Activated CD8-positive, alpha-beta memory T cell treated with anti-CD3 and anti-CD28 coated beads, Interleukin-2, amount 10 ng/mL, durations not matched to agents 7 days and 5 days (primary cell): Measurements from ENCODE around the gene C4orf36. TPM values are rescaled to one million over a fixed set of nuclear protein-coding genes. Genes with fewer than 3 reads are reported as not detected.

Experiments
- ATAC-seq: fragments of 150-1000 bp; cut with Tn5 transposase; one replicate; pipeline ENCODE4 v1.10.0; 2021; ENCODE audit warnings: moderate library complexity
- CTCF ChIA-PET: fragments of 350-600 bp; sonication (Branson Sonifier 250); formaldehyde crosslinking; loops from one replicate; lab custom pipeline; 2021; ENCODE audit warnings: antibody characterized with exemption; lab: Charles Lee
- DNase-seq: peaks from one replicate; pipeline ENCODE4 v3.0.0-alpha.2; 2020
- H3K27ac Mint-ChIP-seq: one replicate; pipeline ENCODE4 v1.8.0; 2021; ENCODE audit warnings: mild to moderate bottlenecking, mixed read lengths
- H3K27me3 Mint-ChIP-seq: one replicate; pipeline ENCODE4 v1.8.0; 2021; ENCODE audit warnings: mixed read lengths
- H3K36me3 Mint-ChIP-seq: one replicate; pipeline ENCODE4 v1.8.0; 2021; ENCODE audit warnings: mild to moderate bottlenecking, mixed read lengths
- H3K4me1 Mint-ChIP-seq: one replicate; pipeline ENCODE4 v1.8.0; 2021; ENCODE audit warnings: mixed read lengths
- H3K4me3 Mint-ChIP-seq: one replicate; pipeline ENCODE4 v1.8.0; 2021; ENCODE audit warnings: mild to moderate bottlenecking, moderate library complexity, mixed read lengths
- H3K9me3 Mint-ChIP-seq: one replicate; pipeline ENCODE4 v1.8.0; 2022; ENCODE audit warnings: low read depth, mixed read lengths
- total RNA-seq, 2 experiments: library from RNA; stranded (reverse); gene quantifications; one replicate each; pipeline ENCODE4 v1.2.3, GENCODE V29; 2021

C4orf36 gene
- total RNA-seq, 2 experiments from 2014 or later, result not detected

DNA sequence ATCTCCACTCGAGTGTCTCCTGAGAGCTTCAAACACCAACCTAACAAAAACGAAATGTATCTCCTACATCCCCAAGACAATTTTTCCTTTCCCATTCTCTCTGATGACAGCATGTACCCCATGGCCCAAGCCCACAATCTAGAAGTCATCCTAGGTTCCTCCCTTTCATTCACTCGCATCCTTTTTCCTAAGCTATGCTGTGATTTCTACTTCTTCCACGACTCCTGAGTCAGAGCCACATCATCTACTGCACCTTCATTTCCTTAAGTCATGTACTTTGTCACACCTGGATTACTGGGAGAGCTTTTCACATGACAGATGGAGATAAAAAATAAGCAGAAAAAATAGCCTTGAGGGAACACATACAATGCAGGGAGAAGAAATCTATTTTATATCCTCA is 20.1 kb downstream of the C4orf36 start:
- no peak overlapping the region for H3K27ac Mint-ChIP-seq
- no peaks in the 10 kb centered on the region for H3K4me1 Mint-ChIP-seq
- no peak overlapping the region for H3K4me3 Mint-ChIP-seq
- ATAC-seq (no peak), DNase-seq (no peak)
- no peaks in the 10 kb centered on the region for H3K36me3 Mint-ChIP-seq
- H3K9me3 Mint-ChIP-seq, result no peaks in the 10 kb centered on the region
- peaks cover 2% of the 10 kb centered on the region for H3K27me3 Mint-ChIP-seq
- CTCF ChIA-PET, result no interaction called here

DNA sequence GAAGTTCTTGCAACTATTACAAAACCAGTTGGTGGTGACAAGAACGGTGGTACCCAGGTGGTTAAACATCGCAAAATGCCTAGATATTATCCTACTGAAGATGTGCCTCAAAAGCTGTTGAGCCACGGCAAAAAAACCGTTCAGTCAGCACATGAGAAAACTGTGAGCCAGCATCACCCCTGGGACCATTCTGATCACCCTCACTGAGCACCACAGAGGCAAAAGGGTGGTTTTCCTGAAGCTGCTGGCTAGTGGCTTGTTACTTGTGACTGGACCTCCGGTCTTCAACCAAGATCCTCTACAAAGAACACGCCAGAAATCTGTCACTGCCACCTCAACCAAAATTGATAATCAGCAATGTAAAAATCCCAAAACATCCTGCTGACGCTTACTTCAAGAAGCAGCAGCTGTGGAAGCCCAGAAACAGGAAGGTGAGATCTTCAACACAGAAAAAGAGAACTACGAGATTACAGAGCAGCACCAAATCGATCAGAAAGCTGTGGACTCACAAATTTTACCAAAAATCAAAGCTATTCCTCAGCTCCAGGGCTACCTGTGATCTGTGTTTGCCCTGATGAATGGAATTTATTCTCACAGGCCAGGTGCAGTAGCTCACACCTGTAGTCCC is 21.7 kb downstream of the C4orf36 start:
- Mint-ChIP-seq H3K27ac (no peak overlapping the region), H3K27me3 (no peaks in the 10 kb centered on the region)
- CTCF ChIA-PET, result no interaction called here

DNA sequence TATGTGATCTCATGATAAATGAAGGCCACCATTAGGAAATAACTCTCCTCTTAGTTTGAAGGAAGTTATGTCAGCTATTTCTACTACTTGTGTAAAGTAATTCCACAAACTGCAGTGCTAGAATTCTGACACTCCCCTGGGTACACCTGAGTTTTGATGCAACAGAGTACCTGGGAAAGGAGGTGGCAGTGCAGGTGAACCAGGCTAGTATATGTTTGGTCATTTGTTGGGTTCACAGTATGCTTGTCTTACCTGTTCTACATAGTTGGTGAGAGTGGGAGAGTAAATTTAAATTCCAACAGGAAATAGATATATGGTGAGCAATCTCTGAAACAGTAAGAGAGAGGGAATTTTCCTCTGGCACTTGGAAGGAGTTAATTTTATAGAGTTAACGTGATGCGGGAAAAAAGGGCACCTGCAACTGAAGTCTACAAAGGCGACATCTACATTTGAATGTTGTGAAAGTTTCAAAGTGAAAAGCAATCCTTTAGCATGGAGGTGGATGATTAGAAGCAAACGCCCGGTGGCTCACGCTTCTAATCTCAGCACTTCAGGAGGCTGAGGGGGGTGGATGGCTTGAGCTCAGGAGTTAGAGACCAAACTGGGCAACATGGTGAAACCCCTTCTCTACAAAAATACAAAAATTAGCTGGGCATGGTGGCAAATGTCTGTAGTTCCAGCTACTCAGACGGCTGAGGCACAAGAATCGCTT is 34.7 kb downstream of the C4orf36 start:
- no peaks in the 10 kb centered on the region for H3K9me3 Mint-ChIP-seq
- H3K27ac Mint-ChIP-seq, result no peak overlapping the region
- CTCF ChIA-PET, result no interaction called here
- no peak overlapping the region for H3K4me3 Mint-ChIP-seq
- H3K36me3 Mint-ChIP-seq, result no peaks in the 10 kb centered on the region
- ATAC-seq (no peak), DNase-seq (no peak)
- no peaks in the 10 kb centered on the region for H3K27me3 Mint-ChIP-seq
- H3K4me1 Mint-ChIP-seq, result no peaks in the 10 kb centered on the region

More for the DNA sequence above, 21.7 kb downstream of the C4orf36 start:
- H3K36me3 Mint-ChIP-seq, result no peaks in the 10 kb centered on the region
- no peak for ATAC-seq
- DNase-seq, result no peak
- H3K4me1 Mint-ChIP-seq, result no peaks in the 10 kb centered on the region
- no peaks in the 10 kb centered on the region for H3K9me3 Mint-ChIP-seq
- no peak overlapping the region for H3K4me3 Mint-ChIP-seq

DNA sequence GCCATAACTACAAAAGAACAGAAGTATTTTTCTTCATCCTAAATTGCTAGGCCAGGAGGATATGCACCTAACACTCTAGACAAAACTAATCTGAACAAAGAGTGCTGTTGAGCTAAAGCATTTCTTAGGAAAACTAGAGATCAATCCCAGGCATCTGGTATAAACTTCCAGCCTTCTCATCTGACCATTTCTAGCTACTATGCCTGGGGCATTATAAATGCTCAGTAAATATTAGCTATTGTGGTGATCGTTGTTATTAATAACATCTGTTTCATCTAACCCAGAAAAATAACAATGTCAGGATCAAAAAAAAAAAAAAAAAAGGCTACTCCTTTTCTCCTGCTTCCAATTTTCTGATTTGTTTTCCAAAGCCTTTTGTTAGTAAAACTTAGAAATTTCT is 35.3 kb downstream of the C4orf36 start:
- no peak for ATAC-seq
- Mint-ChIP-seq H3K27me3 (no peaks in the 10 kb centered on the region), H3K9me3 (no peaks in the 10 kb centered on the region), H3K36me3 (no peaks in the 10 kb centered on the region), H3K27ac (no peak overlapping the region), H3K4me1 (no peaks in the 10 kb centered on the region), H3K4me3 (no peak overlapping the region)
- no peak for DNase-seq
- CTCF ChIA-PET, result no interaction called here

DNA sequence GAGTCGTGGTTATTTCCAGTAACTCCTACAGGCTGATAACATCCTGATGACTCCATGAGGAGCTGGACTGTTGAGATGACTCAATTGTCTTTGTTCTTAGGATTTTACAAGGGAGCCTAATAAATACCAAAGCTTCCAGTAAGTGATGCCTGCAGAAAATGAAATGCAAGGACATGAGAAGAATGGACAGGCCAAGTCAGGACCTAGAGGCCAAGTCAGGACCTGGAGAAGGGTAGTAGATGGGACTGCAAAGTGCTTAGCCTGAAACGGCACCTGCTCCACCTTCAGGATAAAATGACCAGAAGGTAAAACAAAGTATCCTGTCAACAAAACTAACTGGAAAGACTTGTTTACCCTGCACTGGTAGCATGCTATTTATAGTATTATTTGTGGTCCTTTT is 36.6 kb downstream of the C4orf36 start:
- DNase-seq (no peak), ATAC-seq (no peak)
- Mint-ChIP-seq H3K4me1 (no peaks in the 10 kb centered on the region), H3K27me3 (no peaks in the 10 kb centered on the region), H3K9me3 (no peaks in the 10 kb centered on the region), H3K27ac (no peak overlapping the region), H3K36me3 (no peaks in the 10 kb centered on the region), H3K4me3 (no peak overlapping the region)
- CTCF ChIA-PET, result no interaction called here

- DNase-seq (no peak), ATAC-seq (no peak)
- Mint-ChIP-seq H3K27ac (no peak overlapping the region), H3K36me3 (no peaks in the 10 kb centered on the region), H3K4me1 (no peaks in the 10 kb centered on the region), H3K4me3 (no peak overlapping the region), H3K27me3 (no peaks in the 10 kb centered on the region), H3K9me3 (no peaks in the 10 kb centered on the region)
- CTCF ChIA-PET, result no interaction called here
Observed at GRCh38 chr4:86853209-86853608, 39.0 kb downstream of the C4orf36 start.

- no peaks in the 10 kb centered on the region for H3K9me3 Mint-ChIP-seq
- H3K36me3 Mint-ChIP-seq, result no peaks in the 10 kb centered on the region
- H3K4me3 Mint-ChIP-seq, result no peak within 1 kb of the TSS
- no peak for DNase-seq
- CTCF ChIA-PET, result no interaction called here
- H3K27ac Mint-ChIP-seq, result no peak within 1 kb of the TSS
- no peaks in the 10 kb centered on the region for H3K4me1 Mint-ChIP-seq
- no peaks in the 10 kb centered on the region for H3K27me3 Mint-ChIP-seq
- no peak for ATAC-seq
Observed at GRCh38 chr4:86848732-86849619, 43.2 kb downstream of the C4orf36 start, which contains the start of gene SLC10A6. Gene SLC10A6, minus strand, starts transcription at chr4:86849384. Its CDS starts 269 bp downstream, at chr4:86849115.

- CTCF ChIA-PET, result no interaction called here
- Mint-ChIP-seq H3K27ac (no peak overlapping the region), H3K36me3 (no peaks in the 10 kb centered on the region), H3K4me1 (no peaks in the 10 kb centered on the region), H3K27me3 (no peaks in the 10 kb centered on the region), H3K4me3 (no peak overlapping the region), H3K9me3 (no peaks in the 10 kb centered on the region)
- DNase-seq (no peak), ATAC-seq (no peak)
Observed at GRCh38 chr4:86848136-86848535, 44.1 kb downstream of the C4orf36 start.

DNA sequence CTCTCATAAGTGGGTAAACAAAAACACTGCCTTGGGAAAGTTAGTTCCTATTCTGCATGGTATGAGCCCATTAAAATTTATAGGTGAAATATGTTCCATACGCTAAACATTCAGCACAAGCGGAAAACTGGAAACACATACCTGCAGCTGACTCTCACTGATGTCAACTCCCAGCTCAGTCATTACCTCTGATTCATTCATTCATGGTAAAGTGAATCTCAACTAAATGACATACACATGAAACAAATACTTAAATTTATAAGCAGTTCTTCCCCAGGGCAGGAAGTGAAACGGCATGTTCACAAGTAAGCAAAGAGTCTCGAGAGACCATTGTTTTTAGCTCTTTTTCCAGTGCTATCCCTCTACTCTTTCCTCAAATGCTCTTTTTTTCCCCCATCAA is 44.7 kb downstream of the C4orf36 start:
- Mint-ChIP-seq H3K9me3 (no peaks in the 10 kb centered on the region), H3K4me1 (no peaks in the 10 kb centered on the region), H3K36me3 (no peaks in the 10 kb centered on the region), H3K27me3 (no peaks in the 10 kb centered on the region), H3K4me3 (no peak overlapping the region), H3K27ac (no peak overlapping the region)
- CTCF ChIA-PET, result no interaction called here
- ATAC-seq, result no peak
- no peak for DNase-seq

DNA sequence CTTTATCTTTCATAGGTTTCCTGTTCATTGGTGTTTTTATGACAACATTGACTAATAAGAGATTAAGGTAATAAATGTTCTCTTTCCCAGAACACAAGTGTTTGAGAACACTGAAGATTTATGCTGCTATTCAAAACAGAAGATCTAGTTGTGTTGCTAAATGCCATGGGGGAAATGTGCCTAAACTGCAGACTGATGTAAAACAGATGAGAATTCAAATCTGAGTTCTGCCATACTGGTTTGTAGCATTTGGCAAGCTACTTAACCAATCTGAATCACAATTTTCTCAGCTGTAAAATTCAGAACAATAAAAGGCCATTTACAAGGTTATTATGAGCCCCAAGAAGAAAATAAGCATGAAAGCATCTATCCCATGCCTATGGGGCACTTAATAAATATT is 45.3 kb downstream of the C4orf36 start:
- no peaks in the 10 kb centered on the region for H3K9me3 Mint-ChIP-seq
- H3K27ac Mint-ChIP-seq, result no peak overlapping the region
- H3K4me1 Mint-ChIP-seq, result no peaks in the 10 kb centered on the region
- no peaks in the 10 kb centered on the region for H3K27me3 Mint-ChIP-seq
- ATAC-seq (no peak), DNase-seq (no peak)
- H3K4me3 Mint-ChIP-seq, result no peak overlapping the region
- CTCF ChIA-PET, result no interaction called here
- no peaks in the 10 kb centered on the region for H3K36me3 Mint-ChIP-seq

DNA sequence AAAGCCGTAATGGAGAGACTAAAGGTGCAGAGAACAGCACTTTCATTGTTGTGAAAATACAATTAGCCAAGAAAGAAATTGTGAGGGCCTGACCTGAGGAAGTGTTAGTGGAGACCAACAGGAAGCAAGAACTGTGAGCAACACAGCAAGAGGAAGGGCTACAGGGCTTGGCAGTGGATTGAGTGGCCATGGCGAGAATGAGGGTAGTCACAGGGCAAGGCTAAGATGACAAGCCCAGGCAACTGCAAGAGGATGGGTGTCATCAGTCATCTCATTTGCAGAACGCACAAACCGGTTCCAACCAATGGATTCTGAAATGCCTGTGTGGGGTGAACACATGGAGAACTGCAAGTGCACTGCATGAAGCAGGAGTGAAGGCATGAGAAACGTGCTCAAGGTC is 46.6 kb downstream of the C4orf36 start:
- H3K4me1 Mint-ChIP-seq, result no peaks in the 10 kb centered on the region
- no peaks in the 10 kb centered on the region for H3K9me3 Mint-ChIP-seq
- H3K27me3 Mint-ChIP-seq, result no peaks in the 10 kb centered on the region
- H3K4me3 Mint-ChIP-seq, result no peak overlapping the region
- no peak for ATAC-seq
- H3K27ac Mint-ChIP-seq, result no peak overlapping the region
- no peaks in the 10 kb centered on the region for H3K36me3 Mint-ChIP-seq
- CTCF ChIA-PET, result no interaction called here
- DNase-seq, result no peak

- Mint-ChIP-seq H3K4me1 (no peaks in the 10 kb centered on the region), H3K9me3 (no peaks in the 10 kb centered on the region), H3K36me3 (no peaks in the 10 kb centered on the region), H3K27ac (no peak overlapping the region), H3K4me3 (no peak overlapping the region), H3K27me3 (no peaks in the 10 kb centered on the region)
- CTCF ChIA-PET, result no interaction called here
- no peak for DNase-seq
- ATAC-seq, result no peak
Observed at GRCh38 chr4:86841309-86841708, 50.9 kb downstream of the C4orf36 start.

- Mint-ChIP-seq H3K27me3 (no peaks in the 10 kb centered on the region), H3K36me3 (no peaks in the 10 kb centered on the region), H3K9me3 (no peaks in the 10 kb centered on the region), H3K27ac (no peak overlapping the region), H3K4me1 (no peaks in the 10 kb centered on the region), H3K4me3 (no peak overlapping the region)
- CTCF ChIA-PET, result no interaction called here
- ATAC-seq, result no peak
- no peak for DNase-seq
Observed at GRCh38 chr4:86840858-86841257, 51.4 kb downstream of the C4orf36 start.
